GM19324 (cell line): ENCODE results near the gene GCHFR.

Source experiments
- ATAC-seq: cut with Tn5 transposase; IDR thresholded peaks from one replicate; pipeline ENCODE4 v1.9.1; 2021; ENCODE audit warnings: mild to moderate bottlenecking, moderate library complexity; ENCODE audit not compliant: unreplicated experiment, low FRiP score

GCHFR gene

DNA sequence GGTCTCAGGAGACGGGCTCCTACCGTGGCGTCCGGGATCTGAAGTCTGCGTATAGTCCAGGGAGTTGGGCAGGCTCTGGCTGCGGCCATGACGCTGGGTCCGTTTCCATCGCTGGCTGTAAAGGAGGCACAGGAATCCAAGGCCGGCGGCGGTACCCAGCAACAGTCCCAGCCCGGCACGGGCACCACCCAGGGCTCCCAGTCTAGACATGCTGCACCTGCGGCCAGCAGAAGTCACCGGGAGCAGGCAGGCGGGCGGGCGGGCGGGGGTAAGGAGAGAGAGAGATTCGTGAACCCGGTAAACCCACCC is 9.3 kb upstream of the GCHFR start:
- peak; percentile 7 for ATAC-seq

DNA sequence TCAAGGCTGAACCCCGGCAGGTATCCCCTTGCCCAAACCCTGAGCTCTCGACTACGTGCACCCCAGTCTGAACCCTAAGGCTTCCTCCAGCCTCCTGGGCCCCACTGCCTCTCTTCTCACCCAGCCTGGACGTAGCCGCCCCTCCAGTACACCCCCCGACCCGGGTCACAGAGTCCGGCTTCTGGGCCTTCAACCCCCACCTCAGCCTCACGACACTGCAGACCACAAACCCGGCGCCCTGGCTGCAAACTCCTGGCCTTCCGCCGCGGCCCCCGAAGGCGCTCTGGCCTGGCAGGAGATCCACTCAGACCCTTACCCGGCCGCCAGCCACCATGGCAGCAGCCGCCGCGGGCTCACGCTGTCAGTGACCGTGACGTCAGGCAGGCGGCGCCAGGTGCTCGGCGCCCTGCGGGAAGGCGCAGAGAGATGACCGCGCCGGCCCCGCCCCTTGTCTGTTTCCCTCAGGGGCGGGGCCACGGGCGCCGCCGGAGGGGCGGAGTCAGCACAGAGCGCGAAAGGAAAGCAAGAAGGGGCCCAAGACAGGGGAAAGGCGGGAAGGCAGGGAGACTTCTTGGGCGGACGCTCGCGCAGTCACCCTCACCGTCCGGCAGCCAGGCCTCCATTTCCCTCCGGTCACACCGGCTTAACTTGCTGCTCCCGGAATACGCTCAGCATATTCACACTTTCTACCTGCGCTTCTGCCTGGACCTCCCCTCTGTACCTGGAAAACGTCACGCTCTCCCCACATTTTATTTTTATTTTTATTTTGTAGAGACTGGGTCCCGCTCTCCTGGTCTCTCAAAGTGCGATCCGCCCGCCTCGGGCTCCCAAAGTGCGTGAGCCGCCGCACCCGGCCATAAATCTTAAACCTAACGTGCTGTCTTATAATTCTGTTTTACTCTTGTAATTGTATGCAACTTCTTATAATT is 8.7 kb upstream of the GCHFR start, which contains the start of gene RMDN3:
Gene RMDN3, minus strand, starts transcription at position 372 of the 929 bp plus-strand sequence. CDS start 471 bp downstream, outside the sequence.
- ATAC-seq: peak; percentile 89

DNA sequence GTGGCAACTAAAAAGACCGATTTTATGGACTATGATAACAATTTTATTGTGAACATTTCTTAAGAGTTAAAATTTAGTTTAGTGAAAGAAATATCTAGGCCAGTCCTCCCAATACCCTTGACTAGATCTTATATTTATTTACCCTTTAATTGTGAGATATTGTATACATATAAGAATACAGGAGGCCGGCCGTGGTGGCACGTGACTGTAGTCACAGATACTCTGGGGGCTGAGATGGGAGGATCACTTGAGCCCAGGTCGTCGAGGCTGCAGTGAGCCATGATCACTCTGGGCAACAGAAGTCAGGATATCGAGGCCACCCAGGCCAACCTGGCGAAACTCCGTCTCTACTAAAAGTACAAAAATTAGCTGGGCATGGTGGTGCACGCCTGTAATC is 8.1 kb upstream of the GCHFR start:
- ATAC-seq: no peak

DNA sequence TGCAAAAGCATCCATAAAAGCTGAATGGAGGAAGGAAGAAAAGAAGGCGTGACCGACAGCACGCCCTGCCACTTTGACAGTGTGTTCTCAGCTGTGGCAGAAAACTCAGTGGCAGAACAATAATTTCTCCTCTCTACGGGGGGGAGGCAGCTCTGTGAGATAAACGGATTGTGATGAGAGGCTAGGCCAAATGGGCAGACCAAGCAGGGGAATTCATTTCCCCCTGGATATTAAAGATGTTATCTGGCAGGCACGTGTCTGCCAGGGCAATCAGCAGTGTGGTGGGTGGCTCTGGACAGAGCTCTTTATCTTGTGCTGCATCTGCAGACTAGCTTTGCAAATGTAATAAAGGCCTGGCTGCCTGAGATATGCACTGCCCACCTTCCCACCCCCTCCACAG is 6.9 kb upstream of the GCHFR start:
- ATAC-seq: no peak

DNA sequence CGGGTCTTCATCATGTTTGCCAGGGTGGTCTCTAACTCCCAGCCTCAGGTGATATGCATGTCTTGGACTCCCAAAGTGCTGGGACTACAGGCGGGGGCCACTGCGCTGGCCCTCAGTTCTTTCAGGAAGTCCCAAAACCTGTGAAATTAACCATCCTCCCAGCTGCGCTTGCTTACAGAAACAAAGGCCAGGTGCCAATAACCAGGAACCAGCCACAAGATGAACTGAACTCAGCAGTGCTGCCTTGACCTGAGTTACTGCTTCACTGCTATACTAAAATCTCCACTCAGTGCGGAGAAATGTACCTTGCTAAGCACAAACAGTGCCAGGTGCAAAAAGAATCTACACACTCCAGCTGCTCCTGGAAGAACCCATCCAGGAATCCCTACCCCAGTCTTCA is 3.9 kb upstream of the GCHFR start:
- no peak for ATAC-seq

DNA sequence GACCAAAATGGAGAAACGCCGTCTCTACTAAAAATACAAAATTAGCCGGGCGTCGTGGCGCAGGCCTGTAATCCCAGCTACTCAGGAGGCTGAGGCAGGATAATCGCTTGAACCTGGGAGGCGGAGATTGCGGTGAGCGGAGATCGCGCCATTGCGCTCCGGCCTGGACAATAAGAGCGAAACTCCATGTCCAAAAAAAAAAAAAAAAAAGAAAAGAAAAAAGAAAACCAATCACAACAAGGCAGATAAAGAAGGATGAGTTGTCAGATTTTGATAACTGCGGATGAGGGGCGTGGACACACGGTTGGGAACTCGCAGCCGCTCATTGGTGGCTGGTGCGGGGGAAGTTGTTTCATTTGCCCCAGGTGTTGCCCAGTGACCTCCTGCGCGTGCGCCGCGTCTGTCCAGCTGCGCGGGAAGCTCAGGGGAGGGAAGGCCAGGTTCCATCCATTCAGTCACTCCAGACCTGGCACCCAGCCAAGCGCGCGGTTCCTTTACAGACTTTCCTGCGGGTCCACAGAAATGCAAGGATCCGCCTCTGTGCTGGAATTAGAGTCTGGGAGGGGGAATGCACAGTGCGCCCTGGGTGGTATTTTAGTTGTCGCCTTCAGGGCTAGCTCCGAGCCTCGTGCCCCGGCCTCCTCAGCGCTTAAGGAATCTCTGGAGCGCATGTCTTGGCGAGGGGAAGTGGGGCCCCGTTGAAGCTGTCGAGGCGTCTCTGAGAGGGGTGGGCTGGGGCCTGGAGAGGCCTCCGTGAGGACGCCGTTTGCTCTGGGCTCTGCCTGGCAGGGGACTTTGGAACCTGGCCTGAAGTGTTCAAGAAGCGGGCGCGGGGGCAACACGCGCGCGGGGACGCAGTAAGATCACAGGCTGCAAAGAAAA is 708 bp upstream of the GCHFR start:
- ATAC-seq: peak; percentile 4

DNA sequence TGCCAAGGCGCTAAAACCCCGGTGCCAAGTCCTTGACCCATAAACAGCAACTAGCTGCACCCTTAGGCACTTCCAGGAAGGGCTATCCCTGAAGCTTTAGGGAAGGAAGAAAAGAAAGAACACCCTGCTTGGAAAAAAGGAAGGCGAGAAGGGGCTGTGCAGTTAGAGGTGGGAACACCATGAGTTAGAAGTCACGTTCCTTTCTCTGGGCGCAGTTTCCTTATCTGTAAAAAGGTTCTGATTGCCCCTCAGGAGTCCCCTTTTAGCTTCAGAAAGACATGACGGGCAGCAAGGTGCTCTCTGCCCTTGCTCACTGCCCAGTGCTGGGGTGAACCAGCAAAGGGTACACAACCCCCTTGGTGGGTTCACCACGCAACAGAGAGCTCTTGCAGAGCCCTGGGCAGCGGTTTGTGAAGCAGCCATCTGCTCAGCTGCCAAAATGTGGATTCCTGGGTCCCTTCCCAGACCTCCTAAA is 798 bp downstream of the GCHFR start:
- no peak for ATAC-seq

DNA sequence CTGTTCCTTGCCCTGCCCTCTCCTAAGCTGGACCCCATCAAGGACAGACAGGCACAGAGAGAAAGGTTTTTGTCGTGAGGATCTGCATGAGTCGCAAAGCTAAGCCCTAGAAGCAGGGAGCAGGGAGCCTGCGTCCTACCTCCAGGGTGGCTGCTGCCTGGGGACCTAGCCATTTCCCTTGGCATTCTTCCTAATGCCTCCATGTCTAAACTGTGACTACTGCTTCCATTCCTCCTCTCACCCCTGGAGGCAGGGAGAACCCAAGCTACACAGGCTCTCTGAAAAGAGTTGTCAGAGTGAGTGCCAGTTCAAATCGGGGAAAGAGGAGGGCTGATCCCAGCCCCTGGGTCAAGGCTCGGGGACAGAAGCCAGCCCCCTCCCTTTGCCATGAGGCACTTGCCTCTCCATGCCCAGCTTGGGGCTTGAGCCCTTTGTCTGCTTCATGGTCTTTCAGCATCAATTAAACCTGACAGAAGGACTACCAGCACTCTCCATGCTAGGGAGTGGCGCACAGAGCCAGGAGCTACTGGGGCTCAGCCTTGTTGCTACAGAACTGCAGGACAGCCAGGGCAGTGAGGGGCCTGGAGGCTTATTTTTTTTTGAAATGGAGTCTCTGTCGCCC is 2.4 kb downstream of the GCHFR start:
- ATAC-seq: no peak

DNA sequence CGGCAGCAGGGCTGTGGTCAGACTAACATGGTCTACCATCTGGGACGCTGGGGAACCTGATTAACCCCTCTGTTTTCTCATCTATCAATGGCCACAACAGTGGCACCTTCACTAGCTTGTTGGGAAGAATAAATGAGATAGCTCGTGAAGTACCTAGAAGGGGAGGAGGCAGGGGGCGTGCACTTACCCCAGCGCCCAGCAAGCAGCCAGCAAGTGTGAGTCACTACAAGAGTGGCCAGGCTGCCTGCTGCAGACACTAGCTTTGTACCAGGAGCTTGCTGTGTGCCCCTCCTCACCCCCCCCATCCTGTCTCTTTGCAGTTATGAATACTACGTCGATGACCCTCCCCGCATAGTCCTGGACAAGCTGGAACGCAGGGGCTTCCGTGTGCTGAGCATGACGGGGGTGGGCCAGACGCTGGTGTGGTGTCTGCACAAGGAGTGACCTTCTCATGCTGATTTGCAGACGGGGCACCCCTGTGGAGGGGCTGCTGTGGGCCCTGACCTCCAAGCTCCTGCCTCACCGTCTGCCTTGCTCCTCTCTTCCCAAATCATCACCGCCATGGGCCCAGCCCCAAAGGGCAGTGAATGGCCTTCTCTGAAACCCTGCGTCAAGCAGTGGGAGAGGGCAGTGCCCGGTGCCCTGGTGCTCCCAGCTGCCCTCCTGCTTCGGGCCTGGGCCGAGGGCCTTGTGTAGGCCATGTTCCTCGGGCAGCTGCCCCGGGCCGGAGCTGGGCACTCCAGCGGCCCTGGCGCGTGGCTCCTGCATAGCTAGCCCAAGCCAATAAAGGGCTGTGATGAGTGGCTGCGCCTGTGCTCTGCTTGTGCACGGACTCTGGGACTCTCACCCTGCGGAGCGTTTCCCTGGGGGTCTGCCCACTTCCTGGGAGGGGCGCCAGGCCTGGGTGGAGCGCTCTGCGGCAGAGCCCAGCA is 3.3 kb downstream of the GCHFR start:
- ATAC-seq: no peak

DNA sequence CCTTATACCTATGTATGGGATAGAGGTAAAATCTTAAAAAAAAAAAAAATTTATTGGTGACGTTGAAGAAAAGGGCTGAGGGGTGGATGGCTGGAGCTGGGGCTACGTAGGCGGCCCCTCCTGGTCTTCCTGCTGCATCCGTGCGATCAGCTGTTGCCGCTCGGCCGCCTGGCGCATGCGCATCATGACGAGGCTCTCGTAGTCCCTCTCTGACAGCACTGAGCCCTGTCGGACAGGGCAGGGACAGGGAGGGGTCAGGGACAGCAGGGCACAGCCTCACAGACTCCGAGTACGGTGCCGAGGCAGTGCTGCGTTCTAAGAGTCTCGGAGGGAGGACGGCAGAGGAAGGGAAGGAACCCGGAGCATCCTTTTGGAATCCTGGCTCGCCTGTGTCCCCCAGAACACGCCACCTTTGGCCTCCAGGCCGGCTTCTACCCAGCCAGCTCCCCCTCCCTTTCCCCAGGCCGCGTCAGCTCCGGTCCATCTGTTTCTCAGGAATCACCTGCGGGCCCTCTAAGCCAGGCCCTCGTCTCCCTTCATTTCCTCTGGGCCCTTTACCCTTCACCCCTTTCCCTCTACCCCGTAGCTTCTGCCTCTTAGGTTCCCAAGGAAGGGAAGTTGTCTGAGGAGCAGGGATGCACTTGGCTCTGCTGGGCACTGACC is 4.1 kb downstream of the GCHFR start:
- no peak for ATAC-seq

DNA sequence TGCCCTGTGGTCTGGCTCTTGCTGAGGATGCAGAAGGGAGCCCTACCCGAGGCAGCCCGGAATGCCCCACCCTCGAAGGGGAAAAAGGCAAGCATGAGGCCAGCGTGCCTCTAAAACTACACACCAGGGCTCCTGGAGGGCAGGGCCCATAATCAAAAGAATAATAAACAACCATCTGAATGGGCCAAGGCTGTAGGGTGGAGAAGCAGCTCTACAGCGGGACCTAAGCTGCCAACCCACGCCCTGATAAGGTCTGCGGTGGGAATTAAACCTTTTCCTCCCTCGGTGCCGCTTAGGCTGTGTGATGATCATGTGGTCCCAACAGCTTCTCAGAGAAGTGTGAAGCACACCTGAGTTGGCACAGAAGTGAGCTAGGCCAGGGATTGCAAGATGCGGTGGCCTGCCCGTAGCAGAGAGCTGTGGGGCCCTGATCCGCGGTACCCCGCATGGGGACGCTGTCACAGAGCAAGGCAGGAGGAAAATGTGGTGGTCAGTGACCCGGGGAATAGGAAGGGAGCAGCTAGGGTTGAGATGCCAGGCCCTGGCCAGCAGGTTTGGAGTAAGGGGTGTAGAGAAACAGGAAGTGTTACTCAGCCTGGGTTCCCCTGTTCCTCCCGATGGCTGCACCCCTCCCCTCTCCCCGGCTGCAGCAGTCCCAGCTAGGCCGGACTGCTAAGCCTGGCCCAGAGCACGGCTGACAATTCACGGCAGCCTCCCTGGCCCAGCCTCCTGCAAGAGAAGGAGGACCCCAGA is 4.8 kb downstream of the GCHFR start:
- ATAC-seq: no peak

DNA sequence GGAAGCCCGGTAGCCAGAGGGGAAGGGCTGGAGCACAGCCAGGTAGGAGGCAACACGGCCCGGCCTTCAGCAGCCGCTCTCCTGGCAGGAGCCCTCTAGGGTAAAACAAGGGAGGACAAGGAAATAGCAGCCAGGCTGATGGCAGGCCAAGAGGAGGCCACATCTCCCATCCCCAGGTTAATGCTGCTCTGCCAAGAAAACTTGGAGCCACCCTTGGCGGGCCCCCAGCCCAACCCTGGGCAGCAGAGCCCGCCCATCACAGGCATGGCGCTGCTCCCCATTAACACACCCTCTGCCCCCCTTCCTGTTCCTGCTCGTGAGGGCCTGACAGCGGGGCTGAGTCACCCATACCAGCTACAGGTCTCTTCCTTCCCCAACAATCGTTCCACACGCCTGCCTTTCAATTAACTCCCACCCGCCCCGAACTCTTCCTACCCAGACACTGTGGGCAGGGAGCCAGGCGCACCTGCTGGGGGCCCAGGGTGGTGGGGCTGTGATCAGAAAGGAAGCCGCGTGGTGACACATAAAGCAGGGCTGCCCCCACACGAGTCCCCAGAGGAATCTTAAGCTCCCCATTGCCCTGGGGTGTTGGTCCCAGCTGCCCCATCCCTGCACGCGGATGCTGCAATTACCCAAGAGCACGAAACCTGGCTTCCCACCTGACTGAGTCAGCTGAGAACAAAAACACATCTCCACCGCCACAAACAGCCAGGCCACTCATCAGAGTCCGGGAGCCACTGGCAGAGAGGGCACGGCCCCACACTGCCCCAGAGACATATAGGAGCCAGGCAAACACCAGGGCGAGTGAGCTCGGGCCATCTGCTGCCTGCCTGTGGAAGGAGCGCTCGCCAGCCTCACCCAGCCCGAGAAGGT is 5.6 kb downstream of the GCHFR start, which contains the start of gene C15orf62:
Gene C15orf62, plus strand, starts transcription at position 707 of the 873 bp plus-strand sequence. CDS start 516 bp downstream, outside the sequence.
- ATAC-seq: no peak

DNA sequence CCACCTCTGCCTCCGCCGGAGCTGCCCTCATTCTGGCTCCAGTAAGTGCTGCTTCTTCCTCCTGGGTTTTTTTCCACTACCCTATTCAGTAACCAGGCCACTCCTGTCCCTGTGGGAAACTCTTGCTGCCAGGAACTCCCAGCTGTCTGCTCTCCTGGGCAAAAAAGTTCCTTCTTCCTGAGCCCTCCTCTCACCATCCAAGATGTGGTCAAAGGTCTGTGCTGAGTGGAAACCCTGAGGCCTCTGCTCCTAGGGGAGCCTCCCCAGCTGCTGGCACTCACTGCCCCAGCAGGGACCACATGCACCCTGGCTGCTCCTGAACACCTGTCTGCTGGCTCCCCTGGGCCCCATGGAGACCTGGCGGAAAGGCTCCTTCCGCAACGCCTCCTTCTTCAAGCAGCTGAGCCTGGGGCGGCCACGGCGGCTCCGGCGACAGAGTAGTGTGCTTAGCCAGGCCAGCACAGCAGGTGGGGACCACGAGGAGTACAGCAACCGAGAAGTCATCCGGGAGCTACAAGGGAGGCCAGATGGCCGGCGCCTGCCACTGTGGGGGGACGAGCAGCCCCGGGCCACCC is 6.4 kb downstream of the GCHFR start:
- no peak for ATAC-seq

DNA sequence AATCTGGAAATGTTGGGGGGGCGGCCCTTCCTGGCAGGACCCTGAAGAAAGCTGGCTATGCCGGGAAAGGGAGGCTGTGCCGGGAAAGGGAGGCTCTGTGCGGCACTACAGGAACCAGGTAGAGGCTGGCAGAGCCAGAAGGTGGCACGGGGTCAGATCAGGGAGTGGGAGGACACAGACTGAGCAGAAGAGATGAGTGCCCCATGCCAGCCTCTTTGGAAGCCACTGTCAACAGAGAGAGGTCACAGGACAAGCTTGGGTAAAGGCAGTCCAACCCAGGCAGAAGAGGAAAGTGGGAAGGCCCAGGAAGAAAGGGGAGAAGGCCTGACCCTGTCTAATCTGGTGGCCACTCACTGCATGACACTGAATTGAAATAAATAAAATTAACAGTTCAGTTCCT is 7.4 kb downstream of the GCHFR start:
- no peak for ATAC-seq

DNA sequence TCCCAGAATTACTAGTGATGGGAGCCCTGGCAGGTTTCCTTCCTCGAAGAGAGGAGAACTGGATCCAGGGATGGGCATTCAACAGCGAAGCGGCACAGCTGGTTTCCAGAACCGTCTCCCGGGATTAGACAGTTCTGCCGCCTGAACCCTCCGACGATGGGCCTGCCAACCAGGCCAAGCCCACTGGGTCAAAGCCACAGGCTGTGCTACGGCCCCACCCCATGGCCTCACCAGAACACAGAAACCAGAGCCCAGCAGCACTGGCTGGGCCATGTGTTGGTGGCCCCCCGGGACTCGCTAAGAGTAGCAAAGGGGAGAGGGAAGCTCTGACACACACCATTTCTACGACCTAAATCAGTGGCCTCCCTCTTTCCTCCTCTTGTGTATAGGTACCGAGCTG is 8.1 kb downstream of the GCHFR start:
- ATAC-seq: no peak

DNA sequence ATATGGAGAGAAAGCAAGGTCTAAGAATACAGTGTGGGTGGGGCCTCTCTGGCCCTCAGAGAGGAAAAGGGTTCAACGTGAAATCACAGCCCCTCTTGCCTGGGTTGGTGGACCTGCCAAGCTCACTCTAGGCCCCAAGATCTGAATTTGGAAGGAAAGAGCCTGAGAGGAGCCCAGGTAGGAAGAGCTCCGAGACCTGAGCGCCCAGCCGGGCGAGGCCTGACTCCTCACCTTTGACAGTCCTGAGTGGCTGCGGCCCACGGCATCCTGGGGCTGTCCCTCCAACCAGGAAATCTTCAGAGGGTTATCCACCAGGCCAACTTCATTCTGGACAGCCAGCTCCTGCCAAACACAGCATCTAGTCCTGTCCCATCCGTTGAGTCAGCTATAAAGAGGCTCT is 9.6 kb downstream of the GCHFR start:
- no peak for ATAC-seq

DNA sequence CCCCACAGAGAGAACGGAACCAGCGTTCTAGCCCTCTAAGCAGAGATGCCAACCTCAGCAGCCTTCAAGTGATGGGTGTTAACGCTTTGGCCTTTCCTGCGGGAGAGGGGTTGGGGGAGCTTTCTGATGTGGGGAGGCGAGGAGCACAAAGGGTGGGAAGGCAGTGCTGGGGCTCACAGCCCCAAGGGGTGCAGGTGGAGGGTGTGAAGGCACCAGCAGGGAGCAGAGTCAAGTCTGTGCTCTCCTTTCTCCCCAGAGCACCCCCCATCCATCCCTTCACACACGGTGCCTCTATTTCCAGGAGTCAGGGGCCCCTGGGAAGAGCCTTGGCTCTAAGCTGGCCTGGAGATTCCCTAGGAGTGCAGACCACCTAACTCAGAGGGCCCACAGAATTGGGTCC is 10.0 kb downstream of the GCHFR start:
- ATAC-seq: no peak
